HG03521 (cell line): ENCODE measurements around the gene RSKR.
"Not testable (repeated sequence)": the region's sequence is repeated elsewhere in the genome, so short reads cannot be mapped to it uniquely, and the experiment has no call there.

Source experiments
- ATAC-seq: cut with Tn5 transposase; IDR thresholded peaks from one replicate; pipeline ENCODE4 v1.9.1; 2021; ENCODE audit warnings: mild to moderate bottlenecking, moderate library complexity; ENCODE audit not compliant: unreplicated experiment

The RSKR gene

GRCh38 chr17:28578246-28579195 is 35.5 kb downstream of the RSKR start:
- no peak for ATAC-seq

- ATAC-seq: no peak
Observed at GRCh38 chr17:28577466-28577824, 36.5 kb downstream of the RSKR start.

- ATAC-seq: peak; percentile 83
Observed at GRCh38 chr17:28576758-28577465, 37.1 kb downstream of the RSKR start, which contains the start of gene ALDOC. ALDOC (minus strand) TSS chr17:28576895; CDS start chr17:28575532, 1,363 bp downstream.

- ATAC-seq: not testable (repeated sequence)
Observed at GRCh38 chr17:28576016-28576415, 38.0 kb downstream of the RSKR start.

- no peak for ATAC-seq
Observed at GRCh38 chr17:28575126-28575795, 38.7 kb downstream of the RSKR start.

GRCh38 chr17:28574526-28574925 is 39.5 kb downstream of the RSKR start:
- no peak for ATAC-seq

- ATAC-seq: no peak
Observed at GRCh38 chr17:28573966-28574480, 40.0 kb downstream of the RSKR start.

- ATAC-seq: no peak
Observed at GRCh38 chr17:28573521-28573920, 40.5 kb downstream of the RSKR start.

- ATAC-seq: no peak
Observed at GRCh38 chr17:28573040-28573380, 41.0 kb downstream of the RSKR start.

- no peak for ATAC-seq
Observed at GRCh38 chr17:28572259-28573039, 41.5 kb downstream of the RSKR start.

GRCh38 chr17:28571361-28572122 is 42.4 kb downstream of the RSKR start, which contains the start of gene PIGS:
PIGS (minus strand) TSS chr17:28571524; CDS start chr17:28571496, 28 bp downstream.
- ATAC-seq: peak; percentile 86

- ATAC-seq: peak; percentile 28
Observed at GRCh38 chr17:28570716-28571360, 43.1 kb downstream of the RSKR start.

GRCh38 chr17:28569446-28569845 is 44.5 kb downstream of the RSKR start:
- ATAC-seq: no peak

- no peak for ATAC-seq
Observed at GRCh38 chr17:28567604-28568003, 46.4 kb downstream of the RSKR start.

GRCh38 chr17:28563475-28563874 is 50.5 kb downstream of the RSKR start:
- no peak for ATAC-seq
